HEK293 (cell line): ENCODE results near the gene SDF2.

Experiments
- CTCF ChIA-PET: fragments of 350-600 bp; formaldehyde crosslinking; extraction: SDS; loops from one replicate; lab custom pipeline; 2021; ENCODE audit warnings: antibody characterized with exemption; lab: Yijun Ruan, JAX
- POLR2A ChIA-PET: fragments of 300-600 bp; formaldehyde crosslinking; extraction: SDS; loops from one replicate; lab custom pipeline; 2020; ENCODE audit warnings: antibody characterized with exemption, inconsistent platforms; lab: Yijun Ruan, JAX
- H3K27ac ChIP-seq: fragments of 200-500 bp; sonication (Bioruptor generic); 2 replicates; pipeline ENCODE4 v1.5.1; 2014; ENCODE audit warnings: low read depth, low read length, control low read depth, inconsistent platforms; ENCODE audit errors: extremely low read depth
- H3K36me3 ChIP-seq, 2 experiments: fragments of 200-500 bp in 1 of 2; sonication (Bioruptor generic) in 1 of 2; 1 replicate in 1 of 2; 2 replicates in 1 of 2; pipeline ENCODE4 v1.5.1; 2014 to 2017; ENCODE audit warnings: inconsistent platforms in 2 of 2, low read length in 2 of 2; ENCODE audit not compliant: control insufficient read depth in 2 of 2, insufficient read depth in 1 of 2
- H3K4me1 ChIP-seq: fragments of 200-500 bp; sonication (Bioruptor generic); 2 replicates; pipeline ENCODE4 v1.5.1; 2014; ENCODE audit warnings: mild to moderate bottlenecking, low read length, inconsistent platforms; ENCODE audit not compliant: control insufficient read depth, insufficient read depth
- H3K4me3 ChIP-seq: 2 replicates; pipeline ENCODE4 v1.5.1; 2011; ENCODE audit warnings: low read depth, mild to moderate bottlenecking, control low read depth, low read length, moderate library complexity
- H3K9me3 ChIP-seq: fragments of 200-500 bp; sonication (Bioruptor generic); 2 replicates; pipeline ENCODE4 v1.5.1; 2014; ENCODE audit warnings: low read depth, low read length, inconsistent platforms; ENCODE audit not compliant: control insufficient read depth, insufficient read depth
- BCL11B ChIP-seq: fragments of 450-650 bp; formaldehyde crosslinking; IDR thresholded peaks from 2 replicates; pipeline ENCODE4 v1.5.1; 2016; ENCODE audit warnings: low read depth, missing biosample characterization, missing genetic modification characterization
- EGR2 ChIP-seq: fragments of 450-650 bp; formaldehyde crosslinking; IDR thresholded peaks from 2 replicates; pipeline ENCODE4 v1.5.1; 2016; ENCODE audit warnings: low read depth, missing biosample characterization, missing genetic modification characterization
- FEZF1 ChIP-seq: fragments of 450-650 bp; formaldehyde crosslinking; IDR thresholded peaks from 2 replicates; pipeline ENCODE4 v1.5.1; 2016; ENCODE audit warnings: missing biosample characterization, missing genetic modification characterization
- HOXA7 ChIP-seq: sonication (generic); formaldehyde crosslinking; IDR thresholded peaks from 2 replicates; pipeline ENCODE4 v1.8.1; 2022; ENCODE audit warnings: missing genetic modification reagents, borderline replicate concordance
- HOXC10 ChIP-seq: sonication (generic); formaldehyde crosslinking; IDR thresholded peaks from 2 replicates; pipeline ENCODE4 v1.8.1; 2023; ENCODE audit warnings: mild to moderate bottlenecking, missing genetic modification reagents
- KLF16 ChIP-seq: fragments of 450-650 bp; formaldehyde crosslinking; IDR thresholded peaks from 2 replicates; pipeline ENCODE4 v1.5.1; 2017; ENCODE audit warnings: missing biosample characterization, missing genetic modification characterization
- OVOL3 ChIP-seq: fragments of 450-650 bp; formaldehyde crosslinking; IDR thresholded peaks from 2 replicates; pipeline ENCODE4 v1.5.1; 2016; ENCODE audit warnings: missing biosample characterization, missing genetic modification characterization
- SALL2 ChIP-seq: fragments of 450-650 bp; formaldehyde crosslinking; IDR thresholded peaks from 2 replicates; pipeline ENCODE4 v1.5.0; 2017; ENCODE audit warnings: missing biosample characterization, mild to moderate bottlenecking, missing genetic modification characterization, borderline replicate concordance
- SETDB1 ChIP-seq: IDR thresholded peaks from one replicate; pipeline ENCODE4 v1.6.1; 2017; ENCODE audit warnings: mild to moderate bottlenecking, low read length, moderate library complexity, mixed read lengths; ENCODE audit not compliant: insufficient read length
- SP7 ChIP-seq: fragments of 450-650 bp; formaldehyde crosslinking; IDR thresholded peaks from 2 replicates; pipeline ENCODE4 v1.5.1; 2016; ENCODE audit warnings: missing biosample characterization, missing genetic modification characterization
- ZBTB21 ChIP-seq: fragments of 450-650 bp; formaldehyde crosslinking; IDR thresholded peaks from 2 replicates; pipeline ENCODE4 v1.5.1; 2017; ENCODE audit warnings: missing biosample characterization, missing genetic modification characterization
- ZBTB6 ChIP-seq: fragments of 450-650 bp; formaldehyde crosslinking; IDR thresholded peaks from 2 replicates; pipeline ENCODE4 v1.5.1; 2017; ENCODE audit warnings: missing biosample characterization, missing genetic modification characterization
- ZFP3 ChIP-seq: fragments of 450-650 bp; formaldehyde crosslinking; IDR thresholded peaks from 2 replicates; pipeline ENCODE4 v1.5.1; 2016; ENCODE audit warnings: low read depth, missing biosample characterization, missing genetic modification characterization
- ZNF114 ChIP-seq: fragments of 450-650 bp; formaldehyde crosslinking; IDR thresholded peaks from 2 replicates; pipeline ENCODE4 v1.5.0; 2017; ENCODE audit warnings: missing biosample characterization, missing genetic modification characterization
- ZNF169 ChIP-seq: fragments of 450-650 bp; formaldehyde crosslinking; IDR thresholded peaks from 2 replicates; pipeline ENCODE4 v1.5.1; 2016; ENCODE audit warnings: missing biosample characterization, missing genetic modification characterization
- ZNF175 ChIP-seq: fragments of 450-650 bp; formaldehyde crosslinking; IDR thresholded peaks from 2 replicates; pipeline ENCODE4 v1.5.1; 2016; ENCODE audit warnings: missing biosample characterization, missing genetic modification characterization
- ZNF23 ChIP-seq: fragments of 450-650 bp; formaldehyde crosslinking; IDR thresholded peaks from 2 replicates; pipeline ENCODE4 v1.5.1; 2016; ENCODE audit warnings: missing biosample characterization, missing genetic modification characterization, borderline replicate concordance
- ZNF24 ChIP-seq: fragments of 450-650 bp; formaldehyde crosslinking; IDR thresholded peaks from 2 replicates; pipeline ENCODE4 v1.5.1; 2016; ENCODE audit warnings: missing biosample characterization, missing genetic modification characterization
- ZNF324 ChIP-seq: fragments of 450-650 bp; formaldehyde crosslinking; IDR thresholded peaks from 2 replicates; pipeline ENCODE4 v1.5.1; 2016; ENCODE audit warnings: missing biosample characterization, missing genetic modification characterization
- ZNF362 ChIP-seq: fragments of 450-650 bp; formaldehyde crosslinking; IDR thresholded peaks from 2 replicates; pipeline ENCODE4 v1.5.1; 2016; ENCODE audit warnings: missing biosample characterization, missing genetic modification characterization
- ZNF366 ChIP-seq: fragments of 450-650 bp; formaldehyde crosslinking; conservative IDR thresholded peaks from 2 replicates; pipeline ENCODE4 v1.5.1; 2016; ENCODE audit warnings: missing biosample characterization, missing genetic modification characterization
- ZNF518A ChIP-seq: fragments of 450-650 bp; formaldehyde crosslinking; conservative IDR thresholded peaks from 2 replicates; pipeline ENCODE4 v1.5.1; 2016; ENCODE audit warnings: low read depth, missing biosample characterization, missing genetic modification characterization
- ZNF544 ChIP-seq: fragments of 450-650 bp; formaldehyde crosslinking; IDR thresholded peaks from 2 replicates; pipeline ENCODE4 v1.5.0; 2017; ENCODE audit warnings: missing biosample characterization, missing genetic modification characterization
- ZNF558 ChIP-seq: fragments of 450-650 bp; formaldehyde crosslinking; IDR thresholded peaks from 2 replicates; pipeline ENCODE4 v1.5.1; 2016; ENCODE audit warnings: missing biosample characterization, missing genetic modification characterization
- ZNF629 ChIP-seq: fragments of 450-650 bp; formaldehyde crosslinking; IDR thresholded peaks from 2 replicates; pipeline ENCODE4 v1.5.1; 2017; ENCODE audit warnings: missing biosample characterization, missing genetic modification characterization
- ZNF660 ChIP-seq: fragments of 450-650 bp; IDR thresholded peaks from 2 replicates; pipeline ENCODE4 v1.5.1; 2018; ENCODE audit warnings: missing biosample characterization, mild to moderate bottlenecking, missing genetic modification characterization
- ZNF76 ChIP-seq: fragments of 450-650 bp; formaldehyde crosslinking; IDR thresholded peaks from 2 replicates; pipeline ENCODE4; 2016; ENCODE audit warnings: low read depth, missing biosample characterization, missing genetic modification characterization, borderline replicate concordance
- ZNF768 ChIP-seq: fragments of 450-650 bp; formaldehyde crosslinking; IDR thresholded peaks from 2 replicates; pipeline ENCODE4 v1.5.1; 2018; ENCODE audit warnings: missing biosample characterization, mild to moderate bottlenecking, missing genetic modification characterization
- ZNF843 ChIP-seq: fragments of 450-650 bp; formaldehyde crosslinking; IDR thresholded peaks from 2 replicates; pipeline ENCODE4 v1.5.1; 2016; ENCODE audit warnings: missing biosample characterization, missing genetic modification characterization
- ZSCAN4 ChIP-seq: fragments of 450-650 bp; formaldehyde crosslinking; IDR thresholded peaks from 2 replicates; pipeline ENCODE4 v1.5.1; 2017; ENCODE audit warnings: missing biosample characterization, missing genetic modification characterization

Gene SDF2

GRCh38 chr17:28710861-28711722, 49.4 kb upstream of the SDF2 start:
- POLR2A ChIA-PET = interaction anchor here (0.6 to 10.5 kb wide), 28 partner anchors 9 to 1158 kb away, joined by 3 to 190 read pairs (median 5); partner anchors contain the start of genes BLTP2, FAM222B, NEK8 and PHF12
- TF ChIP-seq ZNF558 (no peak), ZNF660 (tag by site-specific recombination) (peak; percentile 83), ZBTB6 (tag by site-specific recombination) (no peak), EGR2 (tag by site-specific recombination) (peak; percentile 48; the same call in 1 of the 2 replicates), ZNF843 (tag by site-specific recombination) (0 out of 2 replicates have a peak, but pooled peaks have one; percentile 40), ZBTB21 (tag by site-specific recombination) (no peak), ZFP3 (tag by site-specific recombination) (no peak), FEZF1 (tag by site-specific recombination) (no peak), ZNF324 (peak; percentile 56; the same call in 1 of the 2 replicates), ZNF544 (tag by site-specific recombination) (no peak), OVOL3 (no peak), ZNF175 (tag by site-specific recombination) (no peak), ZNF114 (no peak), HOXA7 (CRISPR knock-in tag) (no peak), SALL2 (no peak), HOXC10 (CRISPR knock-in tag) (0 out of 2 replicates have a peak, but pooled peaks have one; percentile 6), ZNF629 (tag by site-specific recombination) (peak; percentile 48; the same call in 1 of the 2 replicates), BCL11B (tag by site-specific recombination) (peak; percentile 75; the same call in 1 of the 2 replicates), ZNF24 (tag by site-specific recombination) (no peak), KLF16 (tag by site-specific recombination) (peak; percentile 76), SP7 (tag by site-specific recombination) (peak; percentile 82), SETDB1 (no peak), ZSCAN4 (tag by site-specific recombination) (0 out of 2 replicates have a peak, but pooled peaks have one; percentile 15), ZNF362 (tag by site-specific recombination) (no peak), ZNF169 (tag by site-specific recombination) (no peak), ZNF768 (tag by site-specific recombination) (0 out of 2 replicates have a peak, but pooled peaks have one; percentile 27), ZNF23 (no peak), ZNF76 (tag by site-specific recombination) (peak; percentile 83), ZNF518A (tag by site-specific recombination) (no peak), ZNF366 (tag by site-specific recombination) (no peak; the same call in 1 of the 2 replicates)

More at GRCh38 chr17:28710861-28711722, 49.4 kb upstream of the SDF2 start:
- Histone ChIP-seq H3K27ac (peak overlapping the region; percentile 89), H3K4me1 (peaks cover 3% of the 10 kb centered on the region), H3K36me3 (peaks cover 10 to 38% of the 10 kb centered on the region in 2 experiments; a peak in 2 of 3 replicates), H3K4me3 (peak overlapping the region; percentile 51), H3K9me3 (no peaks in the 10 kb centered on the region)
- CTCF ChIA-PET = interaction anchor here (0.5 to 2.8 kb wide), 10 partner anchors 9 to 406 kb away, joined by 3 to 19 read pairs (median 4); partner anchors contain the start of genes NEK8, SDF2, SUPT6H and TLCD1
